GM12873 (cell line): ENCODE measurements around the gene PQBP1.

Source experiments
- TF ChIP-seq, protein P1 (sequence below): IDR thresholded peaks from 2 replicates; pipeline ENCODE4 v1.5.1; 2012; ENCODE audit warnings: low read depth, mild to moderate bottlenecking, moderate library complexity, low read length, control low read depth; ENCODE audit not compliant: insufficient read depth; ENCODE audit errors: missing control alignments

Gene PQBP1

DNA sequence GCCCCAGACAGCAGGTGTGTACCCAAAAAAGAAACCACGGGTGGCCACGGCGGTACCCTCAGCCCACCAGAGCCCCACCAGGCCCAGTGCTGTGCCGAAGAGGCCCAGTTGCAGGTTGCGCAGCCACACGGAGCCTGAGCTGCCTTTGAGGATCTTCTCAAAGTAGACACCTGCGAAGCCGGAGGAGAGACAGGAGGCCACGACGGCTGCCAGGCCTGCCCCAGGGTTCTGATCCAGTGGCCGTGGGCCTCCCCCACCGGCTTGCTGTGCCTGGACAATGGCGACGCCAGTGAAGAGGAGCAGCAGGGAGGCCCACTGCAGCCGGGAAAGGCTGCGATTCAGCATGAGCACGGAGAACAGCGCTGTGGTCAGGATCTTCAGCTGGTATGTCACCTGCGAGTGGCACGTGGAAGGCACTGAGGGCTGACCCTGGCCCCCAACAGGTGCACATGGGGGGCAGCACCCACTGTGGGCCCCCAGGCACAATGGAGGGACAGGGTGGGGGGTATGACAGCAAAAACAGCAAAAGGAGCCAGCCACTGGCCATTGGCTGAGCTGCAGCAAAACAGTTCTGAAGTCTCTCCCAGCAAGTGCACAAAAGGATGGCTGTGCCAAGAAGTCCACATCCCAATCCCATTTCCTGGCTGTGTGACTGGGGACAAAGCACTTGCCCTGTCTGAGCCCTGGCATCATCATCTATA lies 7.5 kb downstream of the PQBP1 start:
- TF ChIP-seq, protein P1, sequence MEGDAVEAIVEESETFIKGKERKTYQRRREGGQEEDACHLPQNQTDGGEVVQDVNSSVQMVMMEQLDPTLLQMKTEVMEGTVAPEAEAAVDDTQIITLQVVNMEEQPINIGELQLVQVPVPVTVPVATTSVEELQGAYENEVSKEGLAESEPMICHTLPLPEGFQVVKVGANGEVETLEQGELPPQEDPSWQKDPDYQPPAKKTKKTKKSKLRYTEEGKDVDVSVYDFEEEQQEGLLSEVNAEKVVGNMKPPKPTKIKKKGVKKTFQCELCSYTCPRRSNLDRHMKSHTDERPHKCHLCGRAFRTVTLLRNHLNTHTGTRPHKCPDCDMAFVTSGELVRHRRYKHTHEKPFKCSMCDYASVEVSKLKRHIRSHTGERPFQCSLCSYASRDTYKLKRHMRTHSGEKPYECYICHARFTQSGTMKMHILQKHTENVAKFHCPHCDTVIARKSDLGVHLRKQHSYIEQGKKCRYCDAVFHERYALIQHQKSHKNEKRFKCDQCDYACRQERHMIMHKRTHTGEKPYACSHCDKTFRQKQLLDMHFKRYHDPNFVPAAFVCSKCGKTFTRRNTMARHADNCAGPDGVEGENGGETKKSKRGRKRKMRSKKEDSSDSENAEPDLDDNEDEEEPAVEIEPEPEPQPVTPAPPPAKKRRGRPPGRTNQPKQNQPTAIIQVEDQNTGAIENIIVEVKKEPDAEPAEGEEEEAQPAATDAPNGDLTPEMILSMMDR = no peak

DNA sequence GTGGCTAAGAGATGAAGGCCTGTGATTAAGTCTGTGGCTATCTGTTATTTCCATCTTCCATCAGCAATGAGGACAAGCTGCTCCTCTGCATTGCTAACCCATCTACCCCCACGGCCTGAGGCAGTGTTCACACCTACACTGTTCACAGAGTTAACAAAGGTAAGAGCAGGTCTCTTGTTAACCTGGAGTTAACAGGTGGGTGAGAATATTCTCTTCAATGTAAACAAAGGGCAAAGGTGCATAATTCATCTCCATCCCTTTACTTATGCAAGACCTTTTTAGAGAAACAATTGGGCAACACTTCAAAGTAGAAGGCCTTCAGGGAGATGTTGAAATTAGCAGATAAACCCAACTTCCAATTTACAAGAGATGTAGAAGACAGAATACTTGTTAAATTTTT lies 10.9 kb downstream of the PQBP1 start:
- TF ChIP-seq, protein P1 = no peak

- TF ChIP-seq, protein P1 = no peak
Observed at GRCh38 chrX:48909703-48910294, 12.1 kb downstream of the PQBP1 start.

GRCh38 chrX:48910926-48911411 lies 13.2 kb downstream of the PQBP1 start:
- TF ChIP-seq, protein P1 = no peak

DNA sequence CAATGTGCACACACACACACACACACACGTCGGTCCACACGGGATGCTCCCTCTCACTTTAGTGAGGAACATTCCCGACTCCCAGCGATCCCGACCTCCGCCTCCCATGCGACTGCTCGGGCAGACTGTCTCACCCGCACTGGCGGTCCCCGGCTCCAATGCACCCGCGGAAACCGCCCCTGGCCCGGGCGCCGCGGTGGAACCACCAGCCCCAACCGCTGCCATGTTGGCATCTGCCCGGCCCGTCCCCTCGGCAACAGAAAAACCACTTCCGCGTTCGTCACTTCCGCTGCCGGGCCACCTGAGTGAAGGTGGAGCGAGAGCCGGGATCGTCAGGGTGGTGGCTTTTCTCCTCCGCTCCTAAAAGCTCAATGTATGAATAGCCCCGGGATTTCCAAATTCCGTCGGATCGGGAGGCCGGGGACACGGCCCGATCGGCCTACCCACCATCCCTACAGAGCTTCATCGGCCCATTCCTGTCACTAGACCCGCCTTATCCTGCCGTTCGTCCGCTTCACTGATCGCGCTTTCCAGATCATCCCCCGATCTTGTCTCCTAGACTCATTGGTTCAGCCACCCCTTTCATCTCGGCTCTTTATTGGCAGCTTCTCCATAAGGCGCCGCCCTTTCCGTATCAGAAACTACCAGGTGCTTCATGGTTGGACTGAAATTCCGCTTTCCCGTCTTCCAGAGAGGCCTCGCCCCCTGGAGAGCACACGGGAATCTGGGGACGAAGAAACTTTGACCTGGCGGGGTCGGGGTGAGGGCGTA lies 13.9 kb downstream of the PQBP1 start, which contains the start of gene SLC35A2:
Gene SLC35A2 (minus strand): TSS at position 235 of the 771 bp plus-strand sequence. CDS start 10 bp downstream, at position 225.
- TF ChIP-seq, protein P1 = no peak

DNA sequence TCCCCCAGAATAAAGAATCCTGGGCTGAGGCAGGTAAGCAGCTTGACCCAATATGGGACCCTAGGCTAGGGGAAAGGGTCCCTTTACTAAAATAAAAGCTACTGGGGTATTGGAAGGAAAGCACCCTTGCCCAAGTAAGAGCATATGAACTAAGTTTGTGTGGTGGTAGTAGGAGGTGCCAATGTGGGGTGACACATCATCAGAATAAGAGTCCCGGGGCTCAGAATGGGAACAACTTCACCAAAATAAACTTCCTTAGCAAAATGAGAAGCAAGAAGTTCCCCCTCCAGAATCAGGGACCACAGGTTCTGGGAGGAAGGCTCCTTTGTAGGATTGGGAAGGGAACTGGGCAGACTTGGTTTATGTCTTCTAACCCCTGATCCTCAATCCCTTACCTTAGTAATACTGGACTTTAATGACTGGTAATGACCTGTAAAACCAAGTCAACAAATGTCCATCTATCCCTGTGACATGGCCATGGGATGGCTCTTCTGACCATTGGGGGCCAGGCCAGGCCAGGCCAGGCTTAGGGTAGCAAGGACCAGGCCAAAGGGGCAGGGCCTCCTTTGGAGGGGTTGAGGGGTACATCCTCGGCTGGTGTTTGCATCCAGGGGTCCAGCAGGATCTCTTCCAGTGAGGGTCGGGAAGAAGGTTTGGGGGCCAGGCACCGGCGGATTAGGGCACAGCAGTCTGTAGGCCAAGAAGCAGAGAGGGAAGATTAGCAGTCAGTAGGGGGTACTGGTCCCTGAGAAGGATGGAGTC lies 16.1 kb downstream of the PQBP1 start:
- TF ChIP-seq, protein P1 = no peak
